Measurements from ENCODE around the gene PCDHGA6. TPM values are rescaled to one million over a fixed set of nuclear protein-coding genes. Genes with fewer than 3 reads are reported as not detected.

PCDHGA6 gene
- total and polyA plus RNA-seq, 9 of the 15 experiments (the other 6 are each of a cell fraction or from before 2014, with no cell fraction given) = 0.01 to 0.18 (median 0.09) TPM; not detected in 1

DNA sequence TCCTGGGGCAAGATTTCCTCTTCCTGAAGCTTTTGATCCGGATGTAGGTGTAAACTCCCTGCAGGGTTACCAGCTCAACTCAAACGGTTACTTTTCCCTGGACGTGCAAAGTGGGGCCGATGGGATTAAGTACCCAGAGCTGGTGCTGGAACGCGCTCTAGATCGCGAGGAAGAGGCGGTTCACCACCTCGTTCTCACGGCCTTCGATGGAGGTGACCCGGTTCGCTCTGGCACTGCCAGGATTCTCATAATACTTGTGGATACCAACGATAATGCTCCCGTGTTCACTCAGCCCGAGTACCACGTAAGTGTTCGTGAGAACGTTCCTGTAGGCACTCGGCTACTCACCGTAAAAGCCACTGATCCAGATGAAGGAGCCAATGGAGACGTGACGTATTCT is 18.1 kb upstream of the PCDHGA6 start:
- peaks cover 0 to 21% of the 10 kb centered on the region in 2 experiments; a peak in 2 of 5 replicates for H3K27me3 ChIP-seq (ENCODE audit: control insufficient read depth in 2 of 2, insufficient read depth in 2 of 2, low read length in 2 of 2)
- H4K20me1 ChIP-seq (replicated peaks; ENCODE audit: control insufficient read depth, insufficient read depth, low read length) = no peaks in the 10 kb centered on the region
- FAIRE-seq = no peak
- H3K79me2 ChIP-seq (ENCODE audit: control insufficient read depth, insufficient read depth, low read length) = no peaks in the 10 kb centered on the region
- POLR2A ChIA-PET = interaction anchor here (1.0 to 1.5 kb wide), 3 partner anchors 9 to 163 kb away, joined by 3 to 5 read pairs (median 3); partner anchors contain the start of gene PCDHGA5
- BruUV-seq (replicated peaks) = no TSS peak
- WGBS (ENCODE audit: insufficient coverage, low coverage, missing lambda C conversion rate) = 26% methylated on average over 24 of the region's 24 CpGs
- H3K4me2 ChIP-seq (ENCODE audit: insufficient read depth, low read length) = no peak overlapping the region; the same call in none of the 2 replicates
- no peak for ATAC-seq
- intact Hi-C loops (cut with micrococcal nuclease) (no loop called here), in situ Hi-C loops (cut with MboI) (no loop called here)
- no peaks in the 10 kb centered on the region for H3K36me3 ChIP-seq (ENCODE audit: control insufficient read depth, insufficient read depth, low read length)
- peaks cover 3 to 12% of the 10 kb centered on the region in 2 experiments; a peak in 3 of 5 replicates for H3K4me1 ChIP-seq (replicated peaks in 1 of 2; ENCODE audit: control insufficient read depth in 2 of 2, insufficient read depth in 2 of 2, low read length in 2 of 2)
- H3K4me3 ChIP-seq = no peak overlapping the region
- no peaks in the 10 kb centered on the region; the same call in 1 of the 2 replicates for H3K9me3 ChIP-seq (replicated peaks; ENCODE audit: control insufficient read depth, insufficient read depth, low read depth, low read length)
- H3K9ac ChIP-seq (ENCODE audit: insufficient read depth in 1 of 2, low read depth in 2 of 2, low read length in 2 of 2) = no peak overlapping the region
- 0 out of 2 replicates have a peak overlapping the region, but pooled peaks have one; percentile 4 for H2AFZ ChIP-seq (ENCODE audit: low read depth, low read length)
- no peak for DNase-seq (ENCODE audit: extremely low read depth in 1 of 4, low spot score in 3 of 4)
- CTCF ChIA-PET (ENCODE audit: low intra/inter-chr PET ratio) = no interaction called here
- H3K27ac ChIP-seq (ENCODE audit: extremely low read depth, low read depth, low read length) = no peak overlapping the region
- H3K9me1 ChIP-seq (ENCODE audit: control insufficient read depth, insufficient read depth, low read length) = no peaks in the 10 kb centered on the region
- TF ChIP-seq MGA (IDR thresholded peaks at IDR 0.05) = no peak
- TF ChIP-seq SRSF7 (optimal IDR thresholded peaks at IDR 0.05; ENCODE audit: low read depth, low read length) = no peak
- no peak for TF ChIP-seq HNRNPUL1 (IDR thresholded peaks at IDR 0.05; ENCODE audit: low read length)
- no peak for TF ChIP-seq ELK1 (CRISPR knock-in tag; IDR thresholded peaks at IDR 0.05)
- no peak for TF ChIP-seq ZNF184 (CRISPR knock-in tag; IDR thresholded peaks at IDR 0.05)
- TF ChIP-seq PTTG1 (tag; IDR thresholded peaks at IDR 0.05; ENCODE audit: low read depth) = no peak
- TF ChIP-seq ZNF778 (CRISPR knock-in tag; IDR thresholded peaks at IDR 0.05) = no peak
- TF ChIP-seq IRF2 (CRISPR knock-in tag; IDR thresholded peaks at IDR 0.05) = no peak
- TF ChIP-seq PRPF4 (IDR thresholded peaks at IDR 0.05; ENCODE audit: insufficient read depth, low read depth, low read length, poor library complexity, severe bottlenecking) = no peak
